DMS53 treated with DMSO at 0.1 percent for 48 hours (cell line): Measurements from ENCODE around the gene ATF1.

Experiments used
- DNase-seq: peaks from one replicate; lab custom pipeline; 2025; ENCODE audit not compliant: unreplicated experiment; lab: John Stamatoyannopoulos, UW

The ATF1 gene

GRCh38 chr12:50763639-50764285 lies at the start of gene ATF1:
Gene ATF1, plus strand, starts transcription at chr12:50764101. Its CDS starts 16,045 bp downstream, at chr12:50780146.
- peak; percentile 85 for DNase-seq

DNA sequence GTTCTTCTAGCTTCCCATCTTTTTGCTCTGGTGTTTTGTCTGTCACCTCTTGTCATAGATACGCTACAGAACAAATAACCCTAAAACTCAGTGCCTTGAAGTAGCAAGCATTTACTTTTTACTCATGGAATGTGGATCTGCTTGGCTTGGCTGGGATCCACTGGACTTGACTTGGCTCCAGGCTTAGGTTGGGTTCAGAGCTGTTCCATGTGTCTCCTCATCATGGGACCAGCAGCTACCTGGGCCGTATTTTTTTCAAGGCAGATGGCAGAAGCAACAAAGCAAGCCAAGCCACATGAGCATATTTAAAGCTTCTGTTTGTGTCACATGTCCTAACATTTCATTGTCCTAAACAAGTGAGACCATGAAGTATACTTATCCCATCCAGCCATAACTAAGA lies 48.7 kb upstream of the ATF1 start:
- no peak for DNase-seq

- DNase-seq, result no peak
Measured at GRCh38 chr12:50718760-50719159, 45.1 kb upstream of the ATF1 start.

DNA sequence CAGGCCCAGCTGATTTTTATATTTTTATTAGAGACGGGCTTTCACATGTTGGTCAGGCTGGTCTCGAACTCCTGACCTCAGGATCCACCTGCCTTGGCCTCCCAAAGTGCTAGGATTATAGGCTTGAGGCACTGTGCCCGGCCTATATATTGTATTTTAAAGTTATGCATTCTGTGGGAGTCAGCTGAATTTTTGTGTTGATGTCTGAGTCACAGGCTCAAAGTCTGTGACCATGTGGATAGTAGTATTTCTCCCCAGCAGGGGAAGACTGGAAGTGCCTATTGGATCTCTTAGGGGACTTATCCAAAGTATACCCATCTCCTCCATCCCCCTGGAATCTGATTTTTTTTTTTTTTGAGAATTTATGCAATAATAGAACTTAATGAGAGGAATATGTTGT lies 43.8 kb upstream of the ATF1 start:
- no peak for DNase-seq

GRCh38 chr12:50720501-50720900 lies 43.4 kb upstream of the ATF1 start:
- DNase-seq, result no peak

DNA sequence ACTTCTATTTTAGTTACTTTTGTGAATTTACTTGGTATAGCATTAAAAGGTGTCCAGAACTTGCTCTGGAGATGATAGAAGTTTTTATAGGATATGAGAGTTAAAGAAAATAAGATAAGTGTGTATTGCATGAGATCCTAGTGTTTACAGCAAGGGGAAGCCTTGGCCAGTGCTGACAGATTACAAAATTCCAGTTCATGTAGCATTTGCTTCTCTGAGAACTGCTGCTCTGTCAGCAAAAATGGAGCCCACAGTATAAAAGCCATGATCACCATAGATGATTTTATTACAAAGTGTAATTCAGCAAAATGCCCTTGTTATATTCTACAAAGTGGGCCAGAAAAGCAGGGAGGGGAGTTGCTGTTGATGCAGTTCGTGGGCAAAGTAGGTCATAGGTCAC lies 40.0 kb upstream of the ATF1 start:
- no peak for DNase-seq

- DNase-seq, result no peak
Measured at GRCh38 chr12:50725011-50725942, 38.6 kb upstream of the ATF1 start.

DNA sequence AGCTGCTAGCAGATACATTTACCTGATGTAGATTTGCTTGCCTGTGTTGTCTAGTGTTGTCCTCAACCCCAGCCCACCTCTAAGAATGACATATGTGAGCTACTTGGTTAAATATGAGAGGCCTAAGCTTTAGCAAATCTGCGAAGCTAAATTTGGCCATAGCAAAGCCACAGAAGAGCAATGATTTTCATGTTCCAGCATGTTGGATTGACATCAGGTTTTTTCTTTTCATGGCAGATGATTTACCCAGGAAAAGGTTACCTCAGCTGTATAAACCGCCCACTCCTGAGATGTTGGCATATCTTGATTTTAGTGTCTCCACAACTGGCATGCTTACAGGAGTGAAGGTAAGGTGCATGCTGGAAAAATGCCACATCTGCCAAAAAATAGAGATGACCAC lies 36.4 kb upstream of the ATF1 start:
- no peak for DNase-seq

GRCh38 chr12:50728417-50728816 lies 35.5 kb upstream of the ATF1 start:
- DNase-seq, result no peak

- DNase-seq, result no peak
Measured at GRCh38 chr12:50728841-50729240, 35.1 kb upstream of the ATF1 start.

DNA sequence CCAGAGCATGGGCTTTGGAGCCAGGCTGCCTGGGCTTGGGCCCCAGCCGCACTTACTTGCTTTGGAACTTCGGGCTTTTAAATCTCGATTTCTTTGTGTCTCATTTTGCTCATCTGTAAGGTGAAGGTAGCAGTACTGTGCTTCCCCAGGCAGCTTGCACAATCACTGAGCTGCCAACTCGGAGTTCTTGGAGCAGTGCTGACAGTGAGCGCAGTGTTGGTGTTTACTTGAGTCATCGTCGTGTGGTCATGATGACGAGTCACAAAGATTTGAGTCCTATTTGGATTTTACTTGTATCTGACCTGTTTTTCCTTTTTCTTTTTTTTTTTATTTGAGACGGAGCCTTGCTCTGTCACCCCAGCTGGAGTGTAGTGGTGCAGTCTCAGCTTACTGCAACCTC lies 31.3 kb upstream of the ATF1 start:
- no peak for DNase-seq

GRCh38 chr12:50733706-50734105 lies 30.2 kb upstream of the ATF1 start:
- DNase-seq, result no peak

DNA sequence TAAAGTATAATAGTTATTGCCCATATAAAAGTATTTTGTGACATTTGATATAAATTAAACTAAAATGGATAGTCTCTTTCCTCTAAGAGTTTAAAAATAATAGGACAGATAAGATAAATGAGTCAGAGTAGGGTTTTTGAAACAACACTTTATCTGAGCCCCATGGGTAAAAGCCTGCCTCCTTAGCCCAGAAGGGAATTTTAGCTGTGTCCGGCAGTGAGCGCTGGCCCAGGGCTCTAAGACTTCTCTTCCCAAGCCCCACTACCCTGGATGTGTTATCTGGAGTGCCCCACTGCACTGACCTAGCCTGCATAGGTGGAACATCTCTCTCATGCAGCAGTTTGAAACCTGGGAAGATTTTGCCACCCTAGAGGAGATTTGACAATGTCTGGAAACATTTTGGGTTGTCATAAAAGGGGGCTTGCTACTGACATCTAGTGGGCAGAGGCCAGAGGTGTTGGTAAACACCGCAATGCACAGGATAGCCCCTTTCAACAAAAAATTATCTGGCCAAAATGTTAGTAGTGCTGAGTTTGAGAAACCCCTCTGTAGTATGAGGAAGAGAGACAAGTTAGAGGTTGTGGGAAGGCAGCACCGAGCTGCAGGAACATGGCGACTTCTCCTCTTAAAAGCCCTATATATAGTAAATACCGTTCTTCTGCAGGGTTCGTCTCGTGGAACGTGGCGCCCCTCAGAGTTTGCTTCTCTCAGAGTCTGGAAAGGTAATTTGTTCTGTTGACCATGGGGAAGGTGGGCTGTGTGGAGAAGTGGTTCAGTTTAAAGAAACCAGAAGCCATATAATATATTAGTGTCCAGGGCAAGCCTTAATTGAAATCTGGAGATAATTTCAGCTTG lies 29.3 kb upstream of the ATF1 start:
- DNase-seq, result no peak

- DNase-seq, result no peak
Measured at GRCh38 chr12:50739611-50740010, 24.3 kb upstream of the ATF1 start.

DNA sequence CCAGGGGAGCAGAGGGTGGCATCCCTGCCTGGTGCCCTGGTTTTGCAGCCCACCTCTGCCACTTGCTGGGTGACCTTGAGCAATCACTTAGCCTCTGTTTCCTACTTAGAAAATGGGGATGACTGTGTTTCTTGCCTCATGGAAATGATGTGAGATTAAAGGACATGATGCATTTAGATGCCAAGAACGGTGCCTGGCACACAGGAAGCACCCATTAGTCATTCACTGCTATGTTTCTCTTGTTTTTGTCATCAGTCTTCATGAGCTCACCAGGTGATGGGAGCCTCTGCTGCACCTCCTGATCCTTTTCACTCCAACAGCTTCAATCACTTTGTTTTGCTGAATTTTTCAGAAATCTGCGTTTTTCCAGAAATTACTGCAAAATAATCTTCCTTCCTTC lies 23.6 kb upstream of the ATF1 start:
- no peak for DNase-seq

DNA sequence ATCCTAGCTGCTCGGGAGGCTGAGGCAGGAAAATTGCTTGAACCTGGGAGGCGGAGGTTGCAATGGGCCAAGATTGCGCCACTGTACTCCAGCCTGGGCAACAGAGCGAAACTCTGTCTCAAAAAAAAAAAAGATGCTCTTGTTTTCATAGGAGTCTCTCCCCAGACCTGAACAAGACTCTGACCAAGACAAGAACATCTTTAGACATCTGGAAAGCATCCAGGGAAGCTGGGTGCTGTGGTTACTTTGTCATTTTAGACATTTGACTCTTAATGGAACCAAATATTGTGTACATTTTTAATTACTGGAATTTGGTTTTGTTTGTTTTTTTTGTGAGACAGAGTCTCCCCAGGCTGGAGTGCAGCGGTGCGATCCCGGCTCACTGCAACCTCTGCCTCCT lies 21.1 kb upstream of the ATF1 start:
- no peak for DNase-seq

- DNase-seq, result no peak
Measured at GRCh38 chr12:50745861-50746260, 18.0 kb upstream of the ATF1 start.

GRCh38 chr12:50746431-50746830 lies 17.5 kb upstream of the ATF1 start:
- DNase-seq, result no peak

DNA sequence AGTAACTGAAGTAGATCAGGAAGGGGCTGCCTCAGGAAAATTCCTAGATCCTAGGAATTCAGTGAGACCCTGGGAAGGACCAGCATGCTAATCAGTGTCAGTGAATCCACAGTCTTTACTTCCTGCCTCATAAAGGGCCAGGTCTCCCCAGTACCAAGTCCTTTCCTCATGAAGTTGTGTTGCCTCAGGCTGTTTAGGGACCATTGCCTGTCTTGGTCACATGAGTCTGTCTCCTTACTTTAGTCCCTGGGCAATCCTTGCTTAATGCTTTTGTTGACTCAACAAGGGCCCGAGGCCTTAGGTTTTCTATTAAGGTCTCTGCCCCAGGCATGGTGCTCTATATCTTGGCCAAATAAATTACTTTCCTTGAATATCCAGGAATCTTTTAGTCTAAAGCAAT lies 16.1 kb upstream of the ATF1 start:
- no peak for DNase-seq

GRCh38 chr12:50749459-50749882 lies 14.4 kb upstream of the ATF1 start:
- DNase-seq, result no peak

GRCh38 chr12:50750366-50750765 lies 13.5 kb upstream of the ATF1 start:
- no peak for DNase-seq
